Type B pancreatic cell (in vitro differentiated cells): ENCODE measurements around the gene CNR1. TPM values are rescaled to one million over a fixed set of nuclear protein-coding genes. Genes with fewer than 3 reads are reported as not detected.

Experiments
- DNase-seq: peaks from one replicate; pipeline ENCODE4 v3.0.0; 2021; ENCODE audit warnings: mixed read lengths; ENCODE audit not compliant: unreplicated experiment; ENCODE audit errors: extremely low spot score
- H3K27ac Mint-ChIP-seq: 2 replicates; pipeline ENCODE4 v1.8.0; 2021; ENCODE audit warnings: mild to moderate bottlenecking, mixed read lengths
- H3K27me3 Mint-ChIP-seq: 2 replicates; pipeline ENCODE4 v1.8.0; 2021; ENCODE audit warnings: mixed read lengths
- H3K36me3 Mint-ChIP-seq: 2 replicates; pipeline ENCODE4 v1.8.0; 2021; ENCODE audit warnings: mixed read lengths
- H3K4me1 Mint-ChIP-seq: one replicate; pipeline ENCODE4 v1.8.0; 2021; ENCODE audit warnings: mixed read lengths; ENCODE audit not compliant: unreplicated experiment
- H3K4me3 Mint-ChIP-seq: 2 replicates; pipeline ENCODE4 v1.8.0; 2021; ENCODE audit warnings: mild to moderate bottlenecking, mixed read lengths
- H3K9me3 Mint-ChIP-seq: 2 replicates; pipeline ENCODE4 v1.8.0; 2021; ENCODE audit warnings: mixed read lengths
- CTCF ChIP-seq: fragments of 200-600 bp; sonication (generic); conservative IDR thresholded peaks from 2 replicates; pipeline ENCODE4 v1.5.0; 2021; ENCODE audit warnings: antibody characterized with exemption, mild to moderate bottlenecking
- total RNA-seq: library from RNA; stranded (reverse); gene quantifications from 2 replicates; pipeline ENCODE4 v1.2.1, GENCODE V29; 2021; ENCODE audit warnings: low replicate concordance

Gene CNR1
- total RNA-seq, 1 donor from 2014 or later, result 3.5 TPM

GRCh38 chr6:88183471-88183870, 17.3 kb upstream of the CNR1 start:
- H3K27me3 Mint-ChIP-seq, result peaks cover 31% of the 10 kb centered on the region
- no peak overlapping the region for H3K4me3 Mint-ChIP-seq
- H3K27ac Mint-ChIP-seq, result no peak overlapping the region
- no peak for TF ChIP-seq CTCF
- no peaks in the 10 kb centered on the region for H3K9me3 Mint-ChIP-seq
- H3K36me3 Mint-ChIP-seq, result no peaks in the 10 kb centered on the region
- H3K4me1 Mint-ChIP-seq, result no peaks in the 10 kb centered on the region
- DNase-seq, result no peak

- Mint-ChIP-seq H3K27me3 (peaks cover 31% of the 10 kb centered on the region), H3K27ac (no peak overlapping the region), H3K9me3 (no peaks in the 10 kb centered on the region)
These were observed 13.5 kb upstream of the CNR1 start for GRCh38 chr6:88179692-88180091.

DNA sequence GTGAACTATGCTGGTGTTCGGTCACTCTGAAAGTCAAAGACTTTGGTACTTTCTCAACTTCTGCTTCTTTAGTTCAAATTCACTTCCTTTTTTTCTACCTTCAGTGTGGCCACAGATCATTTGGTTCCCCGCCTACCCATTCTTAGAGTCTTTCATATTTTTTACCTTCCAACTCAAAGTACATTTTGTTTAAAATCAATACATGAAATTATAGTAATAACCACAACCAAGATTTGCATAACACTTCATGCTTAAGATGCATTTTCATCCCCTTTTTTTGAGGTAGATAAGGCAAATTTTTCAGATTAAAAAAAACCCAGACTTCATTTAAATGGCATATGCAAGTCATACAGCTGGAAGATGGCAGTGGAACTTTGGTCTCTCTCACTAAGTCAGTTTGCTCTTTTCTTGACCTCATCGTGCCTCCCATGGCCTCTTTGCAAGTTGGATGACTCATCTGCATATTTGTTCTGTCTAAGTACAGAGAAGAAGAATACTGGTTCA, 11.9 kb upstream of the CNR1 start:
- TF ChIP-seq CTCF, result no peak
- DNase-seq, result no peak
- Mint-ChIP-seq H3K4me3 (no peak overlapping the region), H3K36me3 (no peaks in the 10 kb centered on the region), H3K27ac (no peak overlapping the region), H3K9me3 (no peaks in the 10 kb centered on the region), H3K27me3 (peaks cover 24% of the 10 kb centered on the region), H3K4me1 (no peaks in the 10 kb centered on the region)

More at GRCh38 chr6:88179692-88180091, 13.5 kb upstream of the CNR1 start:
- no peak overlapping the region for H3K4me3 Mint-ChIP-seq
- H3K4me1 Mint-ChIP-seq, result no peaks in the 10 kb centered on the region
- DNase-seq, result no peak
- no peaks in the 10 kb centered on the region for H3K36me3 Mint-ChIP-seq
- TF ChIP-seq CTCF, result no peak

DNA sequence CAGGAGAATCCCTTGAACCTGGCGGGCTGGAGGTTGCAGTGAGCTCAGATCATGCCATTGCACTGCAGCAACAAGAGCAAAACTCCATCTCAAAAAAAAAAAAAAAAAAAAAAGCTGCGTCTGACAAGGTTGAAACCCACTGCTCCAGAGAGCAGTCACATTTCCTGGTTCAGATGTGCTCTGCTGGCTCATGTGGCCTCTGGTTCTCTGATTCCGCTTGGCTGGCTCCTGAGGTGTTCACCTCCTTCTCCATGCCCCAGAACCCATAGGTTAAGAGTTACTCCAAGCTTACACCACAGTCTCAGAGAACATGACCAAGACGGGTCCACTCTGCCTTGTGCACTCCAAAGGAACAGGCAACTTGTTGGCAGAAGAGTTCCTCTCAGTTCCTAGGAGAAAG, 8.8 kb upstream of the CNR1 start:
- Mint-ChIP-seq H3K36me3 (no peaks in the 10 kb centered on the region), H3K9me3 (no peaks in the 10 kb centered on the region), H3K27me3 (peaks cover 26% of the 10 kb centered on the region), H3K4me1 (no peaks in the 10 kb centered on the region), H3K4me3 (no peak overlapping the region), H3K27ac (no peak overlapping the region)
- TF ChIP-seq CTCF, result no peak
- DNase-seq, result no peak

DNA sequence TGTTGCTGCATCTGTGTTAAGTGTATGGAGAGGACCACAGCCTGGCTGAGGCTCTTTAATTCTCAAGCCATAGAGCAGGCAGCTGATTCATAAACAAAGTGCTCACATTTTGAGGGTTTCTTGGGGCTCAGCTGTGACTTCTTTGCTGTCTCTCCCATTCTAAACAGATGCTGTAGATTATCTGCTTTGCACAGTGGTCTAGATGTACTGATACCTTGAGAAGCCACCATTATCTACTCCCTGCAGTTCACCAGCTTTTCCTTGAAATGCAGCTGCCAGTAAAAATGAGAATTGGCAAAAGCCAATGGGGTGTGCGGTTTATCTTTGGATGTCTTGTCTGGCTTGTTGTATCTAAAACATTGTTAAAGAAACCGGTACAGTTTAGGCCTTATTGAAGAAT, 5.2 kb upstream of the CNR1 start:
- Mint-ChIP-seq H3K9me3 (no peaks in the 10 kb centered on the region), H3K27me3 (peaks cover 47% of the 10 kb centered on the region), H3K27ac (no peak overlapping the region), H3K36me3 (no peaks in the 10 kb centered on the region), H3K4me3 (no peak overlapping the region), H3K4me1 (peaks cover 5% of the 10 kb centered on the region)
- no peak for DNase-seq
- TF ChIP-seq CTCF, result no peak

DNA sequence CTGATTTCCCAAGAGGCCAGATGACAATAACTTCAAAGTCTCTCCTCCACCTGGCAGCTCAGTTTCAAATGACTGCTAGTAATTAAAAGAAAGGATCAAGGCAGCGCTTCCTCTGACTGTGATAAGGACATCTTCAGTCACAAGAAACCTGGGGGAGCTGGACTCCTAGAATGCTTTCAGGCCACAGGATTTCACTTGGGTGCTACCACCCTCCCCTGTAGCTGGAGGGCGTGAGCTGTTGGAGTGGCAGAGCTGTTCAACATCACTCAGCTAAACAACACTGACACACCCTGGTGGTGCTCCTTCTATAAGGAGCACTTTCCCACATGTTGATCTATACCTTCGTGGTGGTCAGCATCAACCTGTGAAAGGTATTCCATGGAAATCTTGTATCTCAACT, 2.2 kb upstream of the CNR1 start:
- no peak for DNase-seq
- TF ChIP-seq CTCF, result no peak
- Mint-ChIP-seq H3K27ac (no peak overlapping the region), H3K4me3 (peak overlapping the region; percentile 48), H3K36me3 (no peaks in the 10 kb centered on the region), H3K9me3 (no peaks in the 10 kb centered on the region), H3K4me1 (peaks cover 11% of the 10 kb centered on the region), H3K27me3 (peaks cover 66% of the 10 kb centered on the region)
